Adrenal gland (tissue), 12 donors: ENCODE measurements around the gene SDSL. TPM values are rescaled to one million over a fixed set of nuclear protein-coding genes. Genes with fewer than 3 reads are reported as not detected.

Experiments
- DNase-seq, 7 donors: peaks; one replicate each; pipeline ENCODE4 v3.0.0-alpha.2; 2019 to 2020
- H3K27ac ChIP-seq, 5 donors: fragments of 200-600 bp; sonication (generic) in 4 of 5; 1 replicate in 3 of 5; 2 replicates in 2 of 5; pipeline versions ENCODE4 v1.5.1 to v1.8.0; 2016 to 2020; ENCODE audit warnings: mild to moderate bottlenecking in 1 of 5
- H3K27me3 ChIP-seq: fragments of 200-600 bp; 2 replicates; pipeline ENCODE4 v1.8.0; 2021
- H3K36me3 ChIP-seq, 2 donors: fragments of 200-600 bp; replicated peaks in 1 of 2; 1 replicate in 1 of 2; 2 replicates in 1 of 2; pipeline versions ENCODE4 v1.5.1 to v1.8.0; 2018 to 2022
- H3K4me1 ChIP-seq, 2 donors: fragments of 200-600 bp; replicated peaks in 1 of 2; 1 replicate in 1 of 2; 2 replicates in 1 of 2; pipeline versions ENCODE4 v1.5.1 to v1.8.0; 2018 to 2021
- H3K4me3 ChIP-seq, 4 donors: fragments of 200-600 bp; sonication (generic) in 3 of 4; one replicate each; pipeline ENCODE4 v1.5.1; 2016 to 2018
- H3K9me3 ChIP-seq, 3 donors: fragments of 200-600 bp; sonication (generic) in 1 of 3; replicated peaks in 1 of 3; 1 replicate in 2 of 3; 2 replicates in 1 of 3; pipeline versions ENCODE4 v1.5.1 to v1.8.0; 2016 to 2021
- POLR2A ChIP-seq, 2 donors: fragments of 450-650 bp; IDR thresholded peaks; one replicate each; pipeline ENCODE4 v1.6.1; 2017; ENCODE audit warnings: antibody characterized with exemption in 2 of 2, mild to moderate bottlenecking in 2 of 2, moderate library complexity in 1 of 2
- WGBS, 4 donors: extraction: QIAGEN DNeasy Blood & Tissue Kit in 2 of 4; methylation state at CpG; one replicate each; pipeline versions ENCODE4 v1.1.5 to v1.1.7; 2013 to 2017; 5-methylcytosine and 5-hydroxymethylcytosine counted together
- intact Hi-C, 2 donors: fragments of 100-400 bp; cut with DNase I; formaldehyde crosslinking; loops; one replicate each; pipeline versions ENCODE4 v1.14.1 to v1.15.0; 2022 to 2023
- polyA plus RNA-seq, 3 donors: library from polyadenylated mRNA; stranded (reverse); fragments of 200-250 nt in 2 of 3; fragments of 350-450 nt in 1 of 3; fragmentation: Illumina TruSeq in 1 of 3; extraction: RNeasy Lipid Tissue Mini Kit (QIAGEN cat#74804) in 1 of 3; gene quantifications; one replicate each; pipeline ENCODE4 v1.2.3, GENCODE V29; 2013 to 2014
- total RNA-seq, 9 donors: library from RNA; depleted of rRNA in 4 of 9; stranded (reverse); fragments of >200 nt in 4 of 9; fragments of 120-200 nt in 1 of 9; fragmentation: NEBNext Ultra II Directional in 1 of 9; extraction: Animal tissue kit (Norgen Biotek cat#: 25700) in 1 of 9; gene quantifications; one replicate each; pipeline versions ENCODE4 v1.1.0 to v1.2.4, GENCODE V29; 2013 to 2023
- TF ChIP-seq, protein P1 (sequence below), 6 experiments: fragments of 450-650 bp in 4 of 6; fragments of 200-600 bp in 2 of 6; sonication (generic) in 1 of 6; IDR thresholded peaks; 1 replicate in 5 of 6; 2 replicates in 1 of 6; pipeline versions ENCODE4 v1.5.1 to v1.8.0; 2016 to 2021; ENCODE audit warnings: antibody characterized with exemption in 6 of 6, mild to moderate bottlenecking in 2 of 6, moderate library complexity in 1 of 6
- donor health status: healthy with polysubstance abuse.
- donor health status: Bipolar disorder and iron deficiency.
- donor health status: DM: yes; HTN: yes; CAD: no.
- donor health status: DM: no; HTN: no; CAD: no.
- donor health status: DM: no; HTN: no; CAD: no.
- donor health status: DM: yes; HTN: yes; CAD: no.

Gene SDSL
- total and polyA plus RNA-seq, 12 donors, result 11.6 to 111 (median 24.9) TPM

DNA sequence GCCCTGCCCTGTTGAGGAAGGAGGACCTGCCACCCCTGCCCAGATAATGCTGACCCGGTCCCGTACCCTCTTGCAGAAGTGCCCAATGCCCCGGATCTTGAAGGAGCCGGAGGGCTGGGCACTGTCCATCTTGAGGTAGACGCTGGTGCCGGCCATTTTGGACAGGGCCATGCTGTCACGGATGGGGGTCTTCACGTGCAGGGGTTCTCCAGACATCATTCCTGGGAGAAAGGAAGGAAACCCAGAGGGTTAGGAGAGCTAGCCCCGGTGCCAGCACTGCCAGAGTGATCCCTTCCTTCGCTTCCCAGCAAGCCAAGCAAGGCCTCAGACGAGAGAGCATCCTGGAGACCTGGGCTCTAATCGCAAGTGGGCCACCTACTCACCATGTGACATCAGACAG is 22.7 kb upstream of the SDSL start:
- TF ChIP-seq, protein P1, sequence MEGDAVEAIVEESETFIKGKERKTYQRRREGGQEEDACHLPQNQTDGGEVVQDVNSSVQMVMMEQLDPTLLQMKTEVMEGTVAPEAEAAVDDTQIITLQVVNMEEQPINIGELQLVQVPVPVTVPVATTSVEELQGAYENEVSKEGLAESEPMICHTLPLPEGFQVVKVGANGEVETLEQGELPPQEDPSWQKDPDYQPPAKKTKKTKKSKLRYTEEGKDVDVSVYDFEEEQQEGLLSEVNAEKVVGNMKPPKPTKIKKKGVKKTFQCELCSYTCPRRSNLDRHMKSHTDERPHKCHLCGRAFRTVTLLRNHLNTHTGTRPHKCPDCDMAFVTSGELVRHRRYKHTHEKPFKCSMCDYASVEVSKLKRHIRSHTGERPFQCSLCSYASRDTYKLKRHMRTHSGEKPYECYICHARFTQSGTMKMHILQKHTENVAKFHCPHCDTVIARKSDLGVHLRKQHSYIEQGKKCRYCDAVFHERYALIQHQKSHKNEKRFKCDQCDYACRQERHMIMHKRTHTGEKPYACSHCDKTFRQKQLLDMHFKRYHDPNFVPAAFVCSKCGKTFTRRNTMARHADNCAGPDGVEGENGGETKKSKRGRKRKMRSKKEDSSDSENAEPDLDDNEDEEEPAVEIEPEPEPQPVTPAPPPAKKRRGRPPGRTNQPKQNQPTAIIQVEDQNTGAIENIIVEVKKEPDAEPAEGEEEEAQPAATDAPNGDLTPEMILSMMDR (IDR thresholded peaks at IDR 0.05), result no peak
- no peak for TF ChIP-seq POLR2A (IDR thresholded peaks at IDR 0.05)
- Histone ChIP-seq H3K27ac (no peak overlapping the region), H3K4me3 (no peak overlapping the region), H3K27me3 (no peaks in the 10 kb centered on the region), H3K9me3 (no peaks in the 10 kb centered on the region), H3K36me3 (no peaks in the 10 kb centered on the region), H3K4me1 (peaks cover 4 to 6% of the 10 kb centered on the region in 2 donors)
- intact Hi-C loops, result no loop called here
- no peak for DNase-seq
- 81 to 91% (median 85%) methylated on average over 6 to 12 of the region's 12 CpGs for WGBS, 4 donors

DNA sequence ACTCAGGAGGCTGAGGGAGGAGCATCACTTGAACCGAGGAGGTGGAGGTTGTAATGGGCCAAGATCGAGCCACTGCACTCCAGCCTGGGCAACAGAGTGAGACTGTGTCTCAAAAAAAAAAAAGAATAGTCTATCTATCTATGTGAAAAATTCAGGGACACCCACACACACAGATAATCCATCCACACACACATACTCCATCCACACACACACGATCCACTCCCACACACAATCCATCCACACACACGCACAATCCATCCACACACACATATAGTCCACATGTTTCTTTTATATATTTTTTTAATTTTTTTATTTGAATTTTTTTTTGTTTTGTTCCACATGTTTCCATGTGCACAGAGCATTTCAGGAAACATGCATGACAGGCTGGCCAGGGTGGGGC is 21.8 kb upstream of the SDSL start:
- intact Hi-C loops, result no loop called here
- TF ChIP-seq, protein P1 (IDR thresholded peaks at IDR 0.05), result no peak
- TF ChIP-seq POLR2A (IDR thresholded peaks at IDR 0.05), result no peak
- H3K9me3 ChIP-seq, result no peaks in the 10 kb centered on the region
- H3K27ac ChIP-seq, result no peak overlapping the region
- peaks cover 6 to 7% of the 10 kb centered on the region in 2 donors for H3K4me1 ChIP-seq
- no peaks in the 10 kb centered on the region for H3K36me3 ChIP-seq
- H3K4me3 ChIP-seq, result no peak overlapping the region
- H3K27me3 ChIP-seq, result no peaks in the 10 kb centered on the region
- no peak for DNase-seq
- WGBS, 4 donors, result 74 to 85% (median 80%) methylated on average over 4 of the region's 4 CpGs

DNA sequence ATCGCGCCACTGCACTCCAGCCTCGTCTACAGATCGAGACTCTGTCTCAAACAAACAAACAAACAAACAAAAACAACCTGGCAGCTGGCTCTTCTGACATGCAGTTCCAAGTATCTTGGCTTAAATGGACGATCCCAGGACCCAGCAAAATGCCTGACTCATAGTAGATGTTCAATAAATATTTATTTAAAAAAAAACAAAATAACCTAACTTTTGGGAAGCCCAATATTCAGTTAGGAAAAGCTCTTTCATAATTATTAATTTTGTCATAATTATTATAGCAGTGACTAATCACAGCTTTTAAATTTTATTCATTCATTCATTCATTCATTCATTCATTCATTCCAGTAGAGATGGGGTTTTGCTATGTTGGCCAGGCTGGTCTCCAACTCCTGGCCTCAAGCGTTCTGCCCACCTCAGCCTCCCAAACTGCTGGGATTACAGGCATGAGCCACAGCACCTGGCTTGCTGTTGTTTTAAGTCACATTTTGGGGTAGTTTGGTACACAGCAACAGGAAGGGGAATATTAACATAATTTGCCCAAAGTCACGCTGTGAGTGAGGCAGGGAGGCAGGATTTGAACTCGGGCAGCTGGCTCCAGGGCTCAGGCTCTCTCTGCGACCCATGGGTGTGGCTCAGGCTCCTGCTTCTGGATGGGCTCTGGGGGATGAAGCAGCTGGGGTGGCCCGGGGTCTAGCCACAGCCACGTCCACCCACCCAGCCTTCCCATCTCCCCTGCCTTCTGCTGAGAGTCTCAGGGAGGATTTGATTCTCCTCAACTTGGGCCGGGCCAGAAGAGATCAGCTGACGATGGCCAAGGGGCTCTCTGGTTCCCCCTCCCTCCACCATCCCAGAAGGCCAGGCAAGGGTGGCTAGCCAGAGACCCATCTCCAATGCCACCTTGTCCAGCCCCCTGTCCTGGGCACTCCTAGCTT is 20.8 kb upstream of the SDSL start:
- DNase-seq, result no peak
- intact Hi-C loops, result no loop called here
- H3K9me3 ChIP-seq, result no peaks in the 10 kb centered on the region
- no peak overlapping the region for H3K4me3 ChIP-seq
- TF ChIP-seq POLR2A (IDR thresholded peaks at IDR 0.05), result no peak
- TF ChIP-seq, protein P1 (IDR thresholded peaks at IDR 0.05), result no peak
- H3K27me3 ChIP-seq, result no peaks in the 10 kb centered on the region
- no peak overlapping the region for H3K27ac ChIP-seq
- H3K4me1 ChIP-seq, result peaks cover 6 to 7% of the 10 kb centered on the region in 2 donors
- H3K36me3 ChIP-seq, result no peaks in the 10 kb centered on the region
- WGBS, 4 donors, result 78 to 84% (median 84%) methylated on average over 12 to 13 of the region's 13 CpGs

DNA sequence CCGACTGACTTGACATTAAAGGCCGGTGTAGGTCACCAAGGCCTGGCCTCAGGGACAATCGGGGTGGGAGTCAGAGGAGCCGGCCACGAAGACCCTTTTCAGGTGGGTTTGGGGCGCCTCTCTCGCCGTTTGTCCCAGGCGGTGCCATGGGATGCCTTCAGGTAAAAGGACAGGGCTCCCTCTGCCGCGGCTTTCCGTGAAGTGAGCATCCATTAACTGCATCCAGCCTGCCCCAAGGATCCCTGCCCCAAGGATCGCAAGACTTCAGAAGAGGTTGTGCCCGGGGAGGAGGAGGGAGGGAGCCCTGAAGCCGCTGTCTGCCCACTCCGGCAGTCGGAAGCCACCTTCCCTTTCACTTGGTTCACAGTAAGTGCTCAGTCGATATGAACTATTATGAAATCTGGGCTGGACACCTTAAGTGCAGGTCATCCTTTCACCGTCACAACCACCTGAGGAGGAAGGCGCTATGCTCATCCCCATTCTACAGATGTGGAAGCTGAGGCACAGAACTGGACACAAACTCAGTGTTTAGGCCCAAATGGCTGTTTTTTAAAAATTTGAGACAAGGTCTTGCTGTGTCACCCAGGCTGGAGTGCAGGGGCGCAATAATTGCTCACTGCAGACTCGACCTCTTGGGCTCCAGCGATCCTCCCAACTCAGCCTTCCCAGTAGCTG is 19.5 kb upstream of the SDSL start:
- Histone ChIP-seq H3K4me3 (no peak overlapping the region), H3K4me1 (peaks cover 14 to 15% of the 10 kb centered on the region in 2 donors), H3K9me3 (no peaks in the 10 kb centered on the region), H3K36me3 (no peaks in the 10 kb centered on the region), H3K27me3 (no peaks in the 10 kb centered on the region), H3K27ac (no peak overlapping the region)
- no peak for DNase-seq
- WGBS, 4 donors, result 92 to 94% (median 93%) methylated on average over 5 to 23 of the region's 23 CpGs
- intact Hi-C loops, result no loop called here
- no peak for TF ChIP-seq POLR2A (IDR thresholded peaks at IDR 0.05)
- TF ChIP-seq, protein P1 (IDR thresholded peaks at IDR 0.05), result no peak
